Islet of Langerhans (tissue), 1 donor: ENCODE data around the gene SHISA9.

Source experiments
- FAIRE-seq: peaks from one replicate; lab custom pipeline; 2011; peaks lifted over from hg19 to GRCh38; lab: Jason Lieb, UNC

Gene SHISA9

DNA sequence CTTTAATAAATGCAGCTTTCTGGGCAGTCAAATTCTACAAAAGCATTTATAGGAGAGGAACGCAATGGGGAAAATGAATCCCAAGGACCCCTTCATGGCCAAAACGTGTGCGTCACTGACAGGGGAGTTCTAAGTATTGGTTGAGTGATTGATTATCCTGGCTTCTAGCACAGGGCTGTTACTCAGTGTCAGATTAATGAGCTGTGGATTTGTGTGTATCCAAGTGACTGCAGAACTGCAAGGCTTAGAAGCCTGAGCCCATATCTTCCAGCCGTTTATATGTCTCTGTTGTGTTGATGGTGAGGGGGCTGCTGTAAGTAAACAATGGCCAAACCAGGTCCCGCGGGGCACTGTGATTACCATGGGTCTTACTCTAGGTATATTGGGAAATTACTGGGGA, 129.4 kb downstream of the SHISA9 start:
- FAIRE-seq, result no peak

DNA sequence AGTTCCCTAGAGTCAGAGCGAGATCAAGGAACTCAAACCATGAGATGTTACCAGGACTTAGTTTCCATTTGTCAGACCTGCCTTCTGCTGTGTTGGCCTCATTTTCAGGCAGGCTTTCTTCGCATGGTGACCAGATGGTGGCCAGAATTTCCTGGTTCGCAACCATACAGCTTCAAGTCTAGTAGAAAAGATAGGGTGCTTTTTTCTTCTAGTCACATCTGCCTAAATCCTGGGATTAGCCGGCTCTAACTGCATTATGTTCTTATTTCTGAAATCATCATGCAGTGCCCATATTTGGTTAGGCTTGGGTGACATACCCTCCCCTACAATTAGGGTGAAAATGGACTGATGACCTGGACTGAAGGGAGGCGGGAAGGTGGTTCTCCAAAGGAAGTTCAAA, 131.5 kb downstream of the SHISA9 start:
- FAIRE-seq, result no peak

DNA sequence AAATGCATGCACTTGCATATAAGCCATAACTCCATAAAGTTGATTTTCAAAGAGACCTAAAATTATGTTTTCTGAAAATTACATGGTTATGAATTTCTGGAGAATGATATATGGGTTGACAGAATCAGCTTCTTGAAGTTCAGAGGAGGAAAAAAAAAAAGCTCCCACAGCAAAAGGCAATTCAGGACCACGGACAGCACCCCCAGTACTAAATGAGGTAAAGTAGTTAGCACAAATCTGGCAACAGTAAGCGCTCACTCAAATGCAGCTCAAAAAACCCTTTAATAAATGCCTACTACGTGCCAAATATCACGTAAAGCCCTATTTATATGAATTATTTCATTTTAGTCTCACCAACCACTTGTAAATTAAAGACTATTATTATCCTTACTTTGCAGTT, 135.2 kb downstream of the SHISA9 start:
- FAIRE-seq, result no peak

DNA sequence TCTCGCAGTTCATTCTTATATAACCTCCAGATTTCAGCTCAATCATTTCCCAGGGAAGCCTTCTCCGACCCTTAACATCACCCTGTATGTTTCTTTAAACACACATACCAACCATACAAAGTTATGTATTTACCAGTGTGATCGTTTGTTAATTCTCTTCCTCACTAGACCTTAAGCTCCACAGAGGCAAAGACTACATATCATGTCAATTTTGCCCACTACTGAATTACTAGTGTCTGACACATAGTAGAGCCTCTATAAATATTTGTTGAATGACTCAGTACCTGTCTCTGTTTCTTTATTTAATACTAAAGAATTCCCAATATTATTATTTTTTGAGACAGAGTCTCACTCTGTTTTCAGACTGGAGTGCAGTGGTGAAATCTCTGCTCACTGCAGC, 137.2 kb downstream of the SHISA9 start:
- no peak for FAIRE-seq

DNA sequence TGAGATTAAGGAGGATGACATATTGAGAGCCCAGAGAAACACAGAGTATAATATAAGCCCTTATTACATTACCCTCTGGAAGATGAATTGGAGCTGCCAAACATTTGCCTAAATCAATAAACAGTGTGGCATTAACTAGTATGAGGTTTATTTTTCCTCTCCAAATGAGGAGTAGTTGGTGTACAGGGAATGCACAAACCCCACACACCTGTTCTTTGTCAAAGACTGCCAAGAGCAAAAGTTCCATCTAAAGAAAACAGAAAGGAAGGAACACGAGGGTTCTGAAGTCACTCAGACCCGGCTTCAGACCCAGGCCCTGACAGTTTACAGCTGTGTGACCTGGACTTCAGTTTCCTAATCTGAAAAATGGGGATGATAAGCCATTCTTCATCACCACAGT, 138.1 kb downstream of the SHISA9 start:
- no peak for FAIRE-seq

DNA sequence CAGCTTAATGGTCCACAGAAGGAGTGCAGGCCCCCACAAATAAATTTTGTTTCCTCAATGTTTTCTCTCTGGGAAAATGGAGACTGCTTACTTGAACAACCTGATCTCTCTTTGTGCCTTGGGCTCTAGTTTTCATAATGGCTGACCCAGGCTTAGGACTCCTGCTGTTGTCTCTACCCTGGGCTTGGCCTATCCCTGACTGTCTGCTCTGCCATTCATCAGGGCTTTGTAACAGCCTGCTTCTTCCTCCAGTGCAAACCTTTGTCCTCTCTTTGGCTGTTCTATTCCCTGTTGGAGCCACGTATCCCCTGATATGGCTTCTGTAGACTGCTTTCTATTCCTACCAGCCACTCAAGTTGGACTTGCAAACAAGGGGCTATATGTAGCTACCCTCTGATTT, 139.8 kb downstream of the SHISA9 start:
- FAIRE-seq, result no peak

DNA sequence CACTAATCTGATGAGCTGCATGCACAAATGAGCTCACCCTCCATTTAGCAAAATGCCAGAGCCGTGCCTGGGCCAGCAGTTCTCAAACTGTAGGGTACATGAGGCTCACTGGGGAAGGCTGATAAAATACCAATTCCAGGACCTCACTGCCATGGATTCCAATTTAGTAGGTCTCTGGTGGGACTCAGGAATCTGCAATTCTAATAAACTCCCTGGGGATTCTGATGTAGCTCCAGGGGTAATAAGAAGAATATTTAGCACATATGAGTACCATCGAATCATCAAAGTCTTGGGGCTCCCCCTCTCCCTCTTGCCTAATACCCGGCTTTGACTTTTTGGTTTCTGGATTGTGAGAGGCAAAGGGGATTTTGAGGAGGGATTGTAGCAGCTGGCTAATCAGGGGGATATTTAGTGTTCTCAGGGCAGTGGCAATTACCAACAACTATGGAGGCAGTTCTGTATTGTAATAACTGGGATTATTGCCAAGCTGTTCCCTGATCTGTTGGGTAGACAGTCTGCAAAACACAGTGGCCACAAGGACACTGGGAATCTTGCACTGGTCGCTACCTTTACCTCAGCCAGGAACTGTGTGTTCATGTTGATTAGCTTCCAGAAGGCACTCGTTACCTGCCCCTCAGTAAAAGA, 140.4 kb downstream of the SHISA9 start:
- FAIRE-seq, result no peak

DNA sequence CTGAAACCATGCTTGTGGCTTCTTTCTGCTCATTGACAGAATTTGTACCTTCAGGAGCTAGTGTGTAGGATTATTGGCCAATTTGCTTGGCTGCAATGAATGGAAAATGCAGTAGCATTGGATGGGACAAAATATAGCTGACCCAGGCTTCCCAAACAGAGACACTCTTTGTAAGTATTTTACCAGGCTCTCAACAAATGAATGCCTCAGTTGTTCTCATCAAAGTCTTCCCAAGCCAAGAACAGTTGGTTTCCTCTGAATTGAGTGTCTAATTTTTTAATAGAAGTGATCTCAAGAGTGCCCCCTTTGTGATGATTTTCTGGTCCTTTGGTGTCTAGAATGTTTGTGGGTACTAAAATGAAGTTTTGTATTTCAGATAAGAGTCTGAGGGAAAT, 140.9 kb downstream of the SHISA9 start:
- no peak for FAIRE-seq

DNA sequence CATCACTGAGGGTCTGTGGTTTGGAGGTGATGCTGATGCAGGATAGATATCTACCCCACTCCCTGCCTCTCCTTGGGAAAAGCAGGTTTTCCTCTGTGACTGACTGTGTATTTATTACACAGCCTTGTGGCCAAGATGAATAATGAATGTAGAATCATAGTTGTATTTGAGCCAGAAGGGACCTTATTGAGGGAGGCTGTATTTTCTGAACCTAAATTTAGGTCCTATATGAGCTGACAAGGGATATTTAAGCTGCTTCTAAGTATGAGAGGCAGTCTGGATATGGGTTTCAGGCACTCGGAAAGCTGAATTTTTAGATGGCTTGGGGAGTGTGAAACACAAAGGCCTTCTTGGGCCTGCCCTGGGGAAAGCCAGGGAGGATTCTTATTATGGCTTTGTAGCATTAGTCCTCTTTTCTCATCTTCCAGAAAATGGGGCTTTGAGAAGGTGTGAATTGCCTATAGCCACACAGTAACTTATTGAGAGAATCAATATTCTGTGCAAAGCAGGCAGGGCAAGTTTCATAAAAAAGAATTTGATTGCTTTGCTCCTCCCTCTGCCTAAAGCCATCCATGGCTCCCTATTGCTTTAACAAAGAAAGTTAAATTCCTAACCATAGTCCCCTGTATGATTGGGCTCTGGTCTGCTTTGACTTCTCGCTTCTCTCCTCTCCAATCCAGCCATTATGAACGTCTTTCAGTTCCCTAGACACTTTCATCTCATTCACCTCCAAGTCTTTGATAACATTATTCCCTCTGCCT, 144.8 kb downstream of the SHISA9 start:
- FAIRE-seq, result no peak

DNA sequence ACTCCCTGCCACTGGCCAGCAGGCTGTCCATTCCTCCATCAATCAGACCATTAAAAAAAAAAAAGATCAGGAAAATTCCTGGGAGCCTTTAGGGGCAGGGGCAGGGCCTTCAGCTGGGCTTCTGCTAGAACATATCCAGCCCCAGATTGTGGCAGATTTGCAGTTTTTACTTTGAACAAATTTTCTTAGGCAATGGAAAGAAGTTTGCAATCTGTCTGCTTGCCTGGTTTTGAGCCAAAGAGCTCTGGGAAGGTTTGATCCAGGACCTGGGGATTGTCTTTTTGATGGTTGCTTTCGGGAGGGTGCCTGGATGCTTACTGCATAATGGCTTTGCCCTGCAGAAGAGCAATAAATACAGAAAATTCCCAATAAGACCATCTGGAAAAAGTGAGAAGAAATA, 145.9 kb downstream of the SHISA9 start:
- no peak for FAIRE-seq

DNA sequence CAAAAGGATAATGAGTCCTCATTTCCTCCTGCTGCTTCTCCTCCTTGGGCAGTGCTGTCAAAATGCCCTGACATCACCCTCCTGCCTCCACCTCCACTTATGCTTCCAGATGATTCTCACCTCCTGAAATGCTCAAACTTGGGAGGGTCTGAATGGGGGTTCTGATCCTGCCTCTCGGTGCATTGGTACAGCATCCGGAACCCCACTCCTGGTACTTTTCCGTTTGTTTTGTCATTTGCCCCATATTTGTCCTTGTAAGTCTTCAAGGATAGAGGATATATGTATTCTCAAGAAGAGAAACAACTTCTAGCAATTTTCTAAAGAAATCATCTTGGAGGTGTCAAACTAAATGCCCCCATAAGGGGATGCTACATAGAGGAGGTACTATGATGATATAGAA, 148.3 kb downstream of the SHISA9 start:
- no peak for FAIRE-seq

DNA sequence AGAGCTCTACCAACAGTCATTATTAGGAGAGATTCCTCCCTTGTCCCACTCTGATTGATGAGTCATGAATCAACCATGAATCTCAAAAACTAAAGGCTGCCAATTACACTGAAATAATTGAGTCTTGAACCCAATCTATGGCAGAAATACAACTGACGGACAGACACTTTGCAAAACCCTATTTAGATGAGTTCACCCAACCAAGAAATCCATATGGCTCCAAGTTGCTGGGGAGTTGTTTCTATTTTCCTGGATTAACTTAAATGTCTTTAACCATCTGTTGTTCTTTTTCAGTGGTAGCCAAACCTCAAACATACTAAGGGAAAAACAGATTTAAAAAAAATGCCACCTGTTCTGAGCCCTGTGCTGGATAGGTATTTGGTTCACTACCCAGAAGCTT, 151.0 kb downstream of the SHISA9 start:
- FAIRE-seq, result no peak

DNA sequence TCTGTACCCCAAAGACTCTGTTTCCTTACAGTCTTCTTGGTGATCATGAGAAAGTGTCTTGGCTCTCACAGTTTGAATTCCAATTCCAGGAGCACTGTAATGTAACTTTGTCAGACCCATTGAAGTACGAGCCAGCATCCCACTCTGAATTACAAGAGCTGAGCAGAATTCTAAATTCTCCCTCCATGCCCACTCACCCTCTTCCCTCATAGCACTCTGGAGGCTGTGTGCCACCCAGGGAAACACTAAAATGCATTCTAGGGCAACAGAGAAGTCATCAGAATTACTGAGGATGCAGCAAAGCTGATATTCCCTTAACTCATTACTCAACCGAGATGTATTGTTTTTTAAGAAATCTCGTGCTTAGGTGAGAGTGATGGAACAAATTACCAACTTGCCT, 154.1 kb downstream of the SHISA9 start:
- FAIRE-seq, result no peak

DNA sequence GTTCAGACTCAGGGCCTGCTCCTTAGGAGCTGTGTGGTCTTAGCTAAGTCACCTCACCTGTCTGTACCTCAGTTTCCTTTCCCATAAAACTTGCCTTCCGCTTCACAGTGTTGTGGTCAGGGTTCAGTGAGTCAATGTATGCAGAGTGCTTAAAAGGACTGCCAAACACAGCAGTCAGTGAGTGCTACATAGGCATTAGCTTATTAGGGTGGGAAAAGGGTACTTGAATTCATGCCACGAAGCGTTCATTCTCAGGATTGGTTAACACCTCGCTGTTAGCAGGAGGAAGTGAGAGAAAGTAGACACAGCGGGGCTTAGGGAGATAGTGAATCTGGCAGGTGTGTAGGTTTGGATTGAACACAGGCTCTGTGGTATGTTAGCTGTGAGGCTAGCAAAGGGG, 155.2 kb downstream of the SHISA9 start:
- no peak for FAIRE-seq

DNA sequence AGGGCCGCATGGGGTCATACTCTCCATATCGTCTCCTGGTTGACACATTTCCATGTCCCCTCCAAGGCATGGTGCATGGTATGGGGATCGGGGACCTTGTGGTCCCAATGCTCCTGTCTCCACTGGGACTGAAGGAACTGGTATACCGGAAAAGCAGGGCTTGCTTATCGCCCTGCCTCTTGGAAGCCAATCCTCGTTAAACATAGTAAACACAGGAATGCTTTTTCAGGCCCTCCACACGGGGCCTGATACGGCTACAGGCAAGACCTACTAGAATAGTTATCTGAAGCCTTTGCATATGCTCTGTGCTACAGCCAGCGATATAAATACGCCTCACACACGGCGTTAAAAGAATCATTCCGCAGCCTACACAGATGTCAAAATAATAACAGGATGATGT, 159.5 kb downstream of the SHISA9 start:
- FAIRE-seq, result no peak

DNA sequence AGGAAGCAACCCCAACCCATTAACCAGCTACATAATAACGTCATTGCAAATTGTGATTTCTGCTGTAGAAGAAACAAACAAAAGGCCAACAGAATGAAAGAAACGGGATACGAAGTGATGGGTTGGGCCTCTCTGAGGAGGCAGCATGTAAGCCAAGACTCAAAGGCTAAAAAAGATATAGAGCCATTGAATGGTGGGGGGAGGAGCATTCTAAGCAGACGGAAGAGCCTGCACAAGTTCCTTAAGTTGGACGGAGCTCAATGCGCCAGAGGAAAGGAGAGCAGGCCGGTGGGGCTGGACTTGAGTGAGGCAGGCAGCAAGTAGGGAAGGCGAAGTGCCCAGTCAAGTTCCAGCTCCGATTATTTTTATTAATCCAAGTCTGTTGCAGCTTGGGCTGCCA, 160.3 kb downstream of the SHISA9 start:
- no peak for FAIRE-seq

DNA sequence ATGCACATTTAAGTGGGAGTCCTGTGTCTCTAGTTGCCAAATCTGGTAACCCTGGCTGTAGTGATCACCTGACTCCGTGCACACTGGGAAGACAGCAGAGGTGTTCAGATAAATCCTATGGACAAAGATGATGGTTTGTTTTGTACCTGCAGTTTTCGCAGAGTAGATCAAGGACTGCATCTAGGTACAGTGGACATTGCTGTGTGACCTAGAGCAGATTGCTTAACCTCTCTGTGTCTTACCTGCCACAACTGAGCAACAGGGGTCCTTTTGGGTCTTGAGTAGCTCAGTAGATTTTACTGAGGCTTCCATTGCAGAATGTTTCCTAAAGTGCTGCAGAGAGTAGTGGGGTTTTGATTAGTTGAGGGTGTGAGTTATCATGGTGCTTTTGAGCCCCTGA, 160.8 kb downstream of the SHISA9 start:
- no peak for FAIRE-seq

DNA sequence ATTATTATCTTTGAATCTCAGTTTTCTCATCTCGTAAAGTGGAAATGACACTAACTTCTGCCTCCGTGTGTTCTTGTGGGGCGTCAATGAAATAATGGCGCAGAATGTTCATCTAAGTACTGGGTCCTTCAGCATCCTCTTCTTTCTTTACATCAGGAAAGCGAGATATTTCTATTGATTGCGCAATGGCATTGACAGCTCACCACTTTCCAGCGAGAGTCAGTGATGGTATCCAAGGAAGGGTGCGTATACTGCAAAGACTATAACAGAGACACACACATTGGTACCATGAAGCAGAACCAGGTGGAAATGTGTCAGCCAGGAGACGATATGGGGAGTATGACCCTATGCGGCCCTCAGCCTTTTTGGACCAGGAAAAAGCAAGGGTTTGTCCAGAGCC, 162.1 kb downstream of the SHISA9 start:
- FAIRE-seq, result no peak

DNA sequence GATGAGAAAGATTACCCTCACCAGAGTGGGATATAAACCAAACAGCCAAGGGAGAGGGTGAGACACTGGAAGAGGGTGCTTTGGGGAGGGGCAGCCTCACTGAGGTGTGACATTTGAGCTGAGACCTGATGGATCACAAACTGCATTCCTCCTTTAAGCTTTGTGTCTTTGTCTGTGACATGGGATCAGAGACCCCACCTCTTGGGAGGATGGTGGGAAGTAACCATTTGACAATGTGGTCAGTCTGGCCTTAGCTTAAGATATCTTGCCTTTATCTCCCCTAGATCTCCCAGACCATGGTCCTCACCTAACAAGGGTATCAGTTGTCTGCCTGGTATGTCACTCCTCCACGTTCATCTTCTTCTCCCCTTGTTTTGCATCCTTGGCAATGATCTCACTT, 163.4 kb downstream of the SHISA9 start:
- no peak for FAIRE-seq

DNA sequence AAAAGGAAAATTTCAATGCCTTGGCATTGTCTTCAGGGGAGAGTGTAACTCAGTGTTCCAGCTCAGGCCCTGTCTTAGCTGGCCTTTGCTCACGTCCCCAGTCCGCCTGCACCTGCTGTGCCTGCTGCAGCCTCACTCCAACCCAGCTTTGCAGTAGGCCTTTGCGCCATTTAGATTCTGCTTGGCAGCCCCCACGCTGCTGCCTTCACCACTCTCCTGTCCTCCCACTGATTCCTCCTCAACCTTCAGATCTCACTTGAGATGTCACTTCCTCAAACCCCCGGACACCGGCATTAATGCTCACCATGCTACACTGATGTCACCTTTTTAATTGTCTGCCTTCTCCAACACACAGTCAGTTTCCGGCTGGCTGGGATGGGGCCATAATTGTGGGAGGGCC, 166.2 kb downstream of the SHISA9 start:
- no peak for FAIRE-seq

DNA sequence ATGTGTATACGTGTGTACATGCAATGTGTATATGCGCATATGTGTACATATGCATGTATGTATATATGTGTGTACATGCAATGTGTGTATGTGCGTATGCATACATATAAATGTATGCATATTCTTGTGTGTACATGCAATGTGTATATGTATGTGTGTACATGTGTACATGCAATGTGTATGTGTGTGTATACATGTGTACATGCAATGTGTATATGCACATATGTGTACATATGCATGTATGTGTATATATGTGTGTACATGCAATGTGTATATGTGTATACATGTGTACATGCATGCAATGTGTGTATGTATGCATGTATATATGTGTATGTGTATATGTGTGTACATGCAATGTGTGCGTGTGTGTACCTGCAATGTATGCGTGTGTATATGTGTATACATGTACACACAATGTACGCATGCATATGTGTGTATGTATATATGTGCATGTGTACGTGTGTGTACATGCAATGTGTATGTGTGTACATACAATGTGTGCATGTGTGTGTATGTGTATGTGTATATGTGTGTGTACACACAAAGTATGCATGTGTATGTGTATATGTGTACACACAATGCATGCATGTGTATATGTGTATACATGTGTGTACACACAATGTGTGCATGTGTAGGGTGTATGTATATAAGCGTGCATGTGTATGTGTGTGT, 167.7 kb downstream of the SHISA9 start:
- FAIRE-seq, result no peak

DNA sequence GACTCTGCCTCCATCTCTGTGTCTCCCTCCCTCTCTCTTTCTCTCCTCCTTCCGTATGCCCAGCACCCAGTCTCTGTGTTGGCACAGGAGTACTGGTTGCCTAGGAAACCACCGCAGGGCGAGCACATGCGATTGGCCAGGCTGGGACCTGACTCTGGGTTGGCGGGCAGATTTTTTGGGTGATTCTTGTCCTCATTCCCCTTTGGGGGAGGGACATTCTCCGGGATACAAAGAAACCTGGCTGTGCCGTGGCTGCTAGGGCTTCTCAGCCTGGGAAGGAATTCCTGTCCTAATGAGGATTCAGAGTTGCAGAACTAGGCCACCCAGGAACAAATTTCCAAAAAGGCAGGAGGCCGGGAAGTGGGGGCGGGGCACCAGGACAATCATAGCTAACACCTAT, 168.9 kb downstream of the SHISA9 start:
- FAIRE-seq, result no peak

DNA sequence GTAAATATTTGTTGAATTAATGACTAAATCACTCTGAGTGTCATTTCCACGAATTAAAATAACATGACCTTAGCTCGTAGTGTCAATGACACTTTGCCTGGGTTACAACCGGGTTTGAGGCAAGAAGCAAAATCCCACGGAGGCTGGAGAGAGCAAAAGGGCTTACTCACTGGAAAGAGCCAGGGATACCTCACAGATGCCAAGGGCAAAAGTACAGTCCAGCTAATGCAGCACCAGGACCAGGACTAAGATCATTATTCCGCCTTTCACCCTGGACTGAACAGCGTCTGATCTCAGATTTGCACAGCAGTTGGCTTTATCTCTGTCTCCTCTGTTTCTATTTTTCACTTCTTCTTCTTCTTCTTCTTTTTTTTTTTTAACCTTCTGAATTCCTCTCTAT, 175.5 kb downstream of the SHISA9 start:
- FAIRE-seq, result no peak

DNA sequence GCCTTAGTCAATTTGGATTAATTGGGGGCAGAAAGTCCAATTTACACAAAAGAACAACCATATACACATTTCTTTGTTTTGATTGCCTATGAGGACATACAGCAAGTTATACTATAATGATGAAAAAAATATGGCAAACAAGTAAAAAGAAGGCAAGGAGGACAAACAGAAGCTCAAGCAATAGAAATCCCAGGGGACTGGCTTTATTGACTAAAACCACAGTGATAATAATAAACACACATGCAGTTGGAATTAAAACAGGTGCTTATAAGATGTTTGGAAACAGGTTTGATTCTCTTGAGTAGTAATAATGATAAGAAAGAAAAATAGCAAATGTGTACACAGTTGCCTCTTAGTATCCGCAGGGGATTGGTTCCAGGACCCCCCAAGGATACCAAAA, 176.4 kb downstream of the SHISA9 start:
- FAIRE-seq, result no peak
